GM18861 (cell line): ENCODE data around the gene SLC30A4.
"Not testable (repeated sequence)": the region's sequence is repeated elsewhere in the genome, so short reads cannot be mapped to it uniquely, and the experiment has no call there.

Experiments
- ATAC-seq: cut with Tn5 transposase; IDR thresholded peaks from one replicate; pipeline ENCODE4 v1.9.1; 2021; ENCODE audit not compliant: unreplicated experiment

Gene SLC30A4

GRCh38 chr15:45522328-45523165, at the start of gene SLC30A4:
TSS of gene SLC30A4 (minus strand) at chr15:45522755. CDS start at chr15:45522354, 401 bp downstream.
- peak; percentile 49 for ATAC-seq

GRCh38 chr15:45555934-45556608, 33.5 kb upstream of the SLC30A4 start:
- peak; percentile 52 for ATAC-seq

GRCh38 chr15:45551676-45552075, 29.1 kb upstream of the SLC30A4 start:
- ATAC-seq, result no peak

DNA sequence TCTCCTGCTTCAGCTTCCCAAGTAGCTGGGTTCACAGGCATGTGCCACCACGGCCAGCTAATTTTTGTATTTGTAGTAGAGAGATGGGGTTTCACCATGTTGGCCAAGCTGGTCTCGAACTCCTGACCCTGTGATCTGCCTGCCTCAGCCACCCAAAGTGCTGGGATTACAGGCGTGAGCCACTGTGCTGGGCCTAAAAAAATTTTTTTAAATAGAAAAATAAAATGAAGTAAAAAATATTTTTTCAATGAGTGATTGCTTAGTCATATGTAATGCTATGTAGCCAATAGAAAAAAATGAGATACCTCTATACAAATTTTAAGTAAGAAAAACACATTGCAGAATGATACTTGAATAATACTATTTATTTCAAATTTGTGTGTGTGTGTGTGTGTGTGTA, 27.9 kb upstream of the SLC30A4 start:
- ATAC-seq, result no peak

DNA sequence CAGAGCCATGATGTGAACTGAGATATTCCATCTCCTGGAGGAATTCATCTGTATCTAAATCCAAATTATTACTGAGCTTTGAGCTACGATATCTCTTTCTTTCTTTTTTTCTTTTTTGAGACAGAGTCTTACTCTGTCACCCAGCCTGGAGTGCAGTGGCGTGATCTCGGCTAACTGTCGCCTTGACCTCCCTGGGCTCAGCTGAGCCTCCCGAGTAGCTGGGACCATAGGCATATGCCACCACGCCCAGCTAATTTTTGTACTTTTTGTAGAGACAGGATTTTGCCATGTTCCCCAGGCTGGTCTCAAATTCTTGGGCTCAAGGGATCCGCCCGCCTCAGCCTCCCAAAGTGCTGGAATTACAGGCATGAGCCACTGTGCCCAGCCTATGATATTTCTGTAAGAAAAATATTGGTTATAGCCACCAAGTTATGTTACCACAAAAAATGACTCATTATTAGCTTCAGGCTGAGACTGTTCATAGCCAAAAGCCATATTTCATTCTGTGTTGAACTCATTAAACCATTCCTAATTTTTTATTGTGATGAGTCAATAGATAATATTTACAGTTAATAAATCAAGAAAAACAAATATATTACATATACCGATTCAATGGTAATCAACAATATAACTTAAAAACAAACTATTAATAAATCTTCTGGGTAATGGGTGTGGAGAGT, 27.1 kb upstream of the SLC30A4 start:
- ATAC-seq, result no peak

GRCh38 chr15:45548753-45549520, 26.4 kb upstream of the SLC30A4 start:
- no peak for ATAC-seq

DNA sequence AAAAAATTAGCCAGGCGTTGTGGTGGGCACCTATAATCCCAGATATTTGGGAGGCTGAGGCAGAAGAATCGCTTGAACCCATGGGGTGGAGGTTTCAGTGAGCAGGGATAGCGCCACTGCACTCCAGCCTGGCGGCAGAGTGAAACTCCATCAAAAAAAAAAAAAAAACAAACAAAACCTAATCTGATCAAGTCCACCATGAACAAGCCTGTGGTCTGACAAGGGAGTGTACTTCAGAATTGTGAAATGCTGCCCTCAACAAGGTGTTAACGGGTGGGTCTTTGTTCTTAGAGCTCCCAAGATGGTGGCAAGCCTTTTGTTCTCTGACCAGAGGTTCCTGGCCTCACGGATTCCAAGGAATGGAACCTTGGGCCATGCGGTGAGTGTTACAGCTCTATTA, 24.2 kb upstream of the SLC30A4 start:
- no peak for ATAC-seq

GRCh38 chr15:45544266-45545023, 21.9 kb upstream of the SLC30A4 start:
- ATAC-seq, result no peak

DNA sequence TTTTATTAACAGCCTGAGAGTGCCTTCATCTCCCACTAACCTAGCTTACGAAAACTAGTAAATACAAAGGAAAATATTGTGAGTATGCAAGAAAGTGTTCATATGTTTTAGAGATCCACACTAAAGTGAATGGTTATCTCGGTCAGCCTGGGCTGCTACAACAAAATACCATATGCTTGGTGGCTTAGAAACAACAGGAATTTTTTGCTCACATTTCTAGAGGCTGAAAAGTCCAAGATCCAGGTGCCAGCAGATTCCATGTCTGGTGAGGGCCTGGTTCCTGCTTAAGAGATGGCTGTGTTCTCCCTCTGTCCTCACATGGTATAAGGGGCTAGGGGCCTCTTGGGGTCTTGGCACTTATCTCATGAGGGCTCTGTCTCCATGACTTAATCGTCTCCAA, 20.5 kb upstream of the SLC30A4 start:
- ATAC-seq, result no peak

DNA sequence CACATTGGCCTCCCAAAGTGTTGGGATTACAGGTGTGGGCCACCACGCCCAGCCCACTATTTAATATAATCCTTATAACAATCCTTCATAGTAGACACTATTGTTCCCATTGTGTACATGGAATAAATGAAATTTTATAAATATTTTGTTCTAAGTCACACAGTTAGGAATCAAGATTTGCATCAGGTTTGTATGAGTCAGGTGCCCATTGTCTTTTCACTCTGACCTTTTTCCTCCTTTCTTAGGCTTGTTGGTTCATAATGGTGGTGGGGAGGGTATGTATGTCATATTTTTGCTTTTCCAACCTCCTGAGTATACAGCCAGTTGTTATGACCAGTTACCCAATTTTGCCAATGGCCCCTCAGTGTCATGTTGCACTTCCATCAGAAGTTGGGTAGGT, 18.0 kb upstream of the SLC30A4 start:
- no peak for ATAC-seq

DNA sequence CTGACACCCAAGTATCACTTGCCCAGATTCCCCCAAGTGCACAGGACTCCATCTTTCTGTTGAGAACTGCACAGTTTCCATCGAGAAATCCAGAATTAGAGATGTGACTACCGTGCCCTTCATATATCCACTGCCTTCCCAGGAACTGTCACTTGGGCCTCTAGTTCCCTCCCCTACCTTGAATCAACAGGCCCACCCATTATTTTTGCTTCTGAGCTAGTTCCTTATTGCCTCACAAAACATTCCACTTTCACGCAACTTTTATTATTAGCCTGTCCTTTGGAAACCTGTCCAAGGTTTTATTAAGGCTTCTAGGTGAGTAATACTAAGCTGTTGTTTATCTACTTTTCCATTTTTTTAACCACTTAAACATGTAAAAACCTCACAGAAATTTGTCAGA, 17.1 kb upstream of the SLC30A4 start:
- ATAC-seq, result no peak

- no peak for ATAC-seq
Measured at GRCh38 chr15:45536934-45537333, 14.4 kb upstream of the SLC30A4 start.

DNA sequence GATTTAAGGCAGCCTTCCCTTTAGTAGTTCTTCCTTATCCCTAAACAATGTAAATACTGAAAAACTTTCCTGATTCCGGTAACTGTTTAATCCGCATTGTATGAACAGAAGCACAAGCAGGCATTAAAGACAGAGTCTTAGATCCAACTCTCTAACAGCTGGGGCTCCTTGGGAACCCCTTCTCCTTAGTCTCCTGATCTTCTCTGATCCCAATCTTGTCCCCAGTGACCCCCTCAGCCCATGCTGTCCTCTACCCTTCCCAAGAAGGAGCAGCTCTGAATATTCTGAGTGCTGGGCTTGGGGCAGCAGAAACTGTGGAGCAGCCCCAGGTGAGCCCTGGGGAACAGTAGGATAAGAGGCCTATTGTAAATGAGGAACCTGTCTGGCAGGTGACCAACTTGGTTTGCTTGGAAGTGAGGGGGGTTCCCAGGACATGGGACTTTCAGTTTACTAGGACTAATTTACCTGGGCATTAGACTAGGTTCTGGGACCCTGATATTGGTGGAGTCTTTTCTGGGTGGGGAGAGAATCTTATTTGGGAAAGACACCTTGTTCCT, 13.0 kb upstream of the SLC30A4 start:
- ATAC-seq, result no peak

DNA sequence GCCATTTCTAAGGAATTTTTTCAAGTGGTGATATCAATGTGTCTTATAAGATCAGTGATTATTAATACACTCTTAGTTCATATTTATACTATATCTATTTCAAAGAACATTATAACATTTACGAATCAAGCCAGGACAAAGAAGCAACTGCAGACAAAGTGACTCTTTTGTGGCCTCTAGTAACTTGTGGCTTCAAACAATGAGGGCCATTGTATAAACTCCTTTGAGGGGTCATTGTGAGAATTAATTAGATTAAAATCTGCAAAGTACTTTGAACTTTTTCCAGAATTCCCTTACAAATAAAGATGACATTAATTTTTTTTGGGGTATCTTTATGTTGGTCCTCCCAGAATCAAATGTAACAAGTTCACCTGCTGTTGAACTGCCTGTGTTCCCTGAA, 12.3 kb upstream of the SLC30A4 start:
- ATAC-seq, result no peak

DNA sequence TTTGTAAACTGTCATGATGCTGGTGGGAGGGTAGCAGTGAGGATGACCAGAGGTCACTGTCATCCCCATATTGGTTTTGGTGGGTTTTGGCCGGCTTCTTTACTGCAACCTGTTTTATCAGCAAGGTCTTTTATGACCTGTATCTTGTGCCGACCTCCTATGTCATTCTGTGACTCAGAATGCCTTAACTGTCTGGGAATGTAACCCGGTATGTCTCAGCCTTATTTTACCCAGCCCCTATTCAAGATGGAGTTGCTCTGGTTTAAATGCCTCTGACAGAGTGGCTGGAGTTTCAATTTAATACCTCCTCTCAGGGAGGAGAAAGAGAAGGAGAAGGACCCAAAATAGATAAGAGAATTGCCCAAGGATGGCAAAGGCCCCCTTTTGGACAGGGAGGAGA, 10.3 kb upstream of the SLC30A4 start:
- not testable (repeated sequence) for ATAC-seq

DNA sequence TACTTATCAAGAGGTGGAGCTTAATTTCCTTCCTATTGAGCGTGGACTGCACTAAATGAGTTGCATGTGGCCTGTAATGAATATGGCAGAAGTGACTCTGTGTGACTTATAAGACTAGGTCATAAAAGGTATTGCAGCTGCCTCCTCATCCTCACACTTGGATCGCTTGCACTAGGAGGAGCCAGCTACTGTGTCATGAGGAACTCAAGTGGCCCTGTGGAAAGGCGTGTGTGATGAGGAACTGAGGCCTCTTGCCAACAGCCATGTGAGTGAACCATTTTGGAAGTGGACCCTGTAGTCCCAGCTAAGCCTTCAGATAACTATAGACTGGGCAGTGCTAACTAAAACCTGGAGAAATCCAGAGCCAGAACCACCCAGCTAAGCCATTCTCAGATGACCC, 7.1 kb upstream of the SLC30A4 start:
- ATAC-seq, result no peak

DNA sequence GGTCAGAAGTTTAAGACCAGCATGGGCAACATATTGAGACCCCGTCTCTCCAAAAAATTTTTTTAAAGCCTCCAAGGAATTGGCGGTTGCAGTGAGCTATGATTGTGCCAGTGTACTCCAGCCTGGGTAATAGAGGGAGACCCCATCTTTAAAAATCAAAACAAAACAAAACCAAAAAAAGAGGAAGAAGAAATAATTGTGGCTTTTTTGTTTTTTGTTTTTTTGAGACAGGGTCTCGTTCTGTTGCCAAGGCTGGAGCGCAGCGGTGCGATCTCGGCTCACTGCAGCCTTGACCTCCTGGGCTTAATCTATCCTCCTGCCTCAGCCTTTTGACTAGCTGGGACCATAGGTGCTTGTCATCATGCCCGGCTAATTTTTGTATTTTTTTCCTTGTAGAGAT, 4.5 kb upstream of the SLC30A4 start:
- no peak for ATAC-seq

DNA sequence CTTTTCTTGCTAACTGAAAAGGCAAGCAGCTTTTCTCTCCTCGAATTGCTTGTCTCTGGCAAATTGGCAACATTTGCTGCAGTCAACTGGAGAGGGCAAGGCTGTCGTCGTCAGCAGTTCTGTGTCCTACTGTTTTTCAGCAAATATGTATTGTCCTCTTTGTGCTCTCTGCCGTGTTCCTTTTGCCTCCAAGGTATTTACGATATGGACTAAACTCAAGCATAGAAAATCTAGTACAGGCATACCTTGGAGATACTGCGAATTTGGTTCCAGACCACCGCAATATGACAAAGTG, 558 bp upstream of the SLC30A4 start:
- ATAC-seq, result no peak

DNA sequence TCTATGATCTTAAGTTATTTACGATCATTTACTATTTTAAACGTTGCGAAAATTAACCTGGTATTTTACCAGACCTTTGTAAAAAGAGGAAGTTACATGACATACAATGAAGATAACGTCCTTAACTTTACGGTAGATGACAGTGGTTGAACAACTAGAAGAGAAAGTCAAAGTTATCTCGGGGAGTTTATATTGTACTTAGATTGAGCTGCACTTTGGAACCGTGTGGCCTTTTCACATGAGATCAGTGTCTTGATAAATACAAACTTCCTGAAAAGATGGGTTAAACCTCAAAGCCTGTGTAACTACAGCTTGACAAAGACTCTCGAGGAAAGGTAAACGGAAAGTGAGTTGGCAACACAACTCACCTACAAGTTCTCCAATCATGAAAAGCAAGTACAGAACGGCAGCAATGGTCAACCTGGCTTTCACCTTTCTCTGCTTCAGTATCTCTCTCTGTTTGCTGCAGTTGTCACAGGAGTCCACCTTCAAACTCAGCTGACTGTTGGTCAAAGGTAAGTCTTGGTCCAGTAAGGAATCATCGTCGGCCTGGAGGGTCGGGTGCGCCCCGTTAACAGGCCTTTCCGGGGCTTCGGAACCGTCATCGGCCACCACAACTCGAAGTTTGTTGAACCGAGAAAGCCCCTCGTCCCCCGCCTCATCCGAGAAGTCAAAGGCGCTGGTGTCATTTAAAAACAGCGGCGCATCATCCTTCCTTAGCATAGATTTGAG, 793 bp downstream of the SLC30A4 start:
- ATAC-seq, result no peak
